ENCODE data around the gene WDR59. TPM values are rescaled to one million over a fixed set of nuclear protein-coding genes. Genes with fewer than 3 reads are reported as not detected.

The WDR59 gene
- total RNA-seq, 1 donor = 21.7 TPM

DNA sequence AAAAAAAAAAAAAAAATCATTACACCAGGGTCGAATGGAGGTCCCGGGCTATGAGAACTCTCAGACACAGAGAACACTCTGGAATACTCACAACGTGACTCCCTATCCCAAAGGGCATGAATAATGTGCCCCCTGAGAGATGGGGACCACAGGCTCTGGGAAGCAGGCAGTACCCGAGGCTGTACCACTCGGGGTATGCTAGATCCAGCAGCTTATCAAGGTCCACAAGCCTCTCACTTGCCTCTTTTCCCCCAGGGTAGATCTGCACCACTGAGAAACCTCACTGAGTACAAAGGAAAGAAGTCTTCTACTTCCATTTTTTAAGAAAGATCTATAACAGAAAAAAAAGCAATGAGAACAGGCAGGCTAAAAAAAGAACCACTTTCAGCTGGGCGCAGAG lies 40.5 kb downstream of the WDR59 start:
- no peak overlapping the region for H3K4me3 ChIP-seq (ENCODE audit: low read depth, low read length)
- TF ChIP-seq, protein P1, sequence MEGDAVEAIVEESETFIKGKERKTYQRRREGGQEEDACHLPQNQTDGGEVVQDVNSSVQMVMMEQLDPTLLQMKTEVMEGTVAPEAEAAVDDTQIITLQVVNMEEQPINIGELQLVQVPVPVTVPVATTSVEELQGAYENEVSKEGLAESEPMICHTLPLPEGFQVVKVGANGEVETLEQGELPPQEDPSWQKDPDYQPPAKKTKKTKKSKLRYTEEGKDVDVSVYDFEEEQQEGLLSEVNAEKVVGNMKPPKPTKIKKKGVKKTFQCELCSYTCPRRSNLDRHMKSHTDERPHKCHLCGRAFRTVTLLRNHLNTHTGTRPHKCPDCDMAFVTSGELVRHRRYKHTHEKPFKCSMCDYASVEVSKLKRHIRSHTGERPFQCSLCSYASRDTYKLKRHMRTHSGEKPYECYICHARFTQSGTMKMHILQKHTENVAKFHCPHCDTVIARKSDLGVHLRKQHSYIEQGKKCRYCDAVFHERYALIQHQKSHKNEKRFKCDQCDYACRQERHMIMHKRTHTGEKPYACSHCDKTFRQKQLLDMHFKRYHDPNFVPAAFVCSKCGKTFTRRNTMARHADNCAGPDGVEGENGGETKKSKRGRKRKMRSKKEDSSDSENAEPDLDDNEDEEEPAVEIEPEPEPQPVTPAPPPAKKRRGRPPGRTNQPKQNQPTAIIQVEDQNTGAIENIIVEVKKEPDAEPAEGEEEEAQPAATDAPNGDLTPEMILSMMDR (IDR thresholded peaks at IDR 0.05; ENCODE audit: insufficient read depth, low read length) = no peak
- no peak for DNase-seq (ENCODE audit: low read depth)

DNA sequence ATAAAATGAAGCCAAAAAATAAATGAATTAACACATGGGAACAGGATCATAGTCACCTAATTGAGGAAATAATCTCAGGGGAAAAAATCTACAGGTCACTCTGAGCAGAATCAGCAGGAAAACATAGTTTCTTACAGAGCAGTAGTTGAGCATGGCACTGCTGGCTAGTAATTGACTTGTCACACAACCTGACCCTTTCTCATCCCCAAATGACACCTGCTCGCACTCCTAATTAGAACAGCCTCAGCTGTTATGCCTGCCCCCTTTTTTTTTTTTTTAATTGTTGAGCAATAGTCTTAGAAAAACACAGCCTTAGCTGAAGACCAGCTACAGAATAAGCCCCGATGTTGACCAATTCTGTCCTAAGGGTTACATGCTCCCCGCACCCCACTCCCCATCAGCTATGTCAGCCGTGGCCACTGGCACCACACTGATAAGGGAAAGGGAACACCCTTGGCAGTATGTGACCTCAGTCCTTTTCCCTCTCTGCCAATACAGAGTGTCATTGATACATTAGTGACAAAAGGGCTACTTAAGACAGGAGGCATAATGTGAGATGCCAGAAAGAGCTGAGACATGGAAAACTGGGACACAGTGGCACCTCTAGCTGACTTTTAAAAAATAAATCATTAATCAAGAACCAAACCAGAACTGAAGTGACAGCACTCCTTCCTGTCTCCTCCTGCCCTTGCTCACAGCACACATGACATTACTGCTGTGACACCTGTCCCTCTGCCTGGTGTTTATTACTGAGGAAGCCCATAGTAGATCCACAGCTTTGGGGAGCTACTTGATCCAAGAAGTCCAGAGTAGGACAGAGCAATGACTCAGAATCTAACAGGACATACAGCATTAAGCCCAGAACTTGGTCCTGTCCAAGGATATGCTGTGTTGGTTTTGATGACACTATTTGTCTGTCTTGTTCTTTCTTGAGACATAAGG lies 41.7 kb downstream of the WDR59 start:
- no peak for DNase-seq (ENCODE audit: low read depth)
- TF ChIP-seq, protein P1 (IDR thresholded peaks at IDR 0.05; ENCODE audit: insufficient read depth, low read length) = no peak
- no peak overlapping the region for H3K4me3 ChIP-seq (ENCODE audit: low read depth, low read length)

DNA sequence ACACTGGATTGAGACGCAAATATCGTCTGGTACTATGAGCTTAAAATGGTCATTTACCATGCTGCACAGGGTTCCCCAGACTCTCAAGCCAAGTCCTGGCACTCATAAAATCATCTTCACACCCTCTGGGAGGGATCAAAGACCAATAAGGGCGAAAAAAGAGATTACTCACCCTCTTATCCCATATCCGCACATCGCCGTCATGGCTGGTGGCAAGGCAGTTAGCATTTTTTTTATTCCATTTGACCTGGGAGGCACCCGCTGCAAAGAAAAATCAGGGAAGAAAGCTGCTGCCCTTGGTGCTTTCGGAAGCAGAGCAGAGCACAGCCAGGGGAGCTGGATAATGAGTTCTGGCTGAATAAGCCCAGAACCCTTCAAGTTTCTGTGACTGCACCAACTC lies 42.4 kb downstream of the WDR59 start:
- TF ChIP-seq, protein P1 (IDR thresholded peaks at IDR 0.05; ENCODE audit: insufficient read depth, low read length) = no peak
- no peak overlapping the region for H3K4me3 ChIP-seq (ENCODE audit: low read depth, low read length)
- no peak for DNase-seq (ENCODE audit: low read depth)

DNA sequence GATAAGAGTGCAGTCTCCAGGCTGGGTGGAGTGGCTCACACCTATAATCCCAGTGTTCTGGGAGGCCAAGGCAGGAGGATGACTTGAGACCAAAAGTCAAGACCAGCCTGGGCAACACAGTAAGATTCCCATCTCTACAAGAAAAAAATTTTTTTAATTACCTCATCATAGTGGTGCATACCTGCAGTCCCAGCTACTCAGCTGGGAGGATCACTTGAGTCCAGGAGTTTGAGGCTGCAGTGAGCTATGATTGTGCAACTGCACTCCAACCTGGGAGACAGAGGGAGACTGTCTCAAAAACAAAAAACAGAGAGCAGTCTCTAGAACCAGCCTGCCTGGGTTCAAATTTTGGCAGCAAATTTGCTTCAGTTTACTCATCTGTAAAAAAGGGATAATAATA lies 45.2 kb downstream of the WDR59 start:
- TF ChIP-seq, protein P1 (IDR thresholded peaks at IDR 0.05; ENCODE audit: insufficient read depth, low read length) = no peak
- no peak overlapping the region for H3K4me3 ChIP-seq (ENCODE audit: low read depth, low read length)
- DNase-seq (ENCODE audit: low read depth) = no peak

DNA sequence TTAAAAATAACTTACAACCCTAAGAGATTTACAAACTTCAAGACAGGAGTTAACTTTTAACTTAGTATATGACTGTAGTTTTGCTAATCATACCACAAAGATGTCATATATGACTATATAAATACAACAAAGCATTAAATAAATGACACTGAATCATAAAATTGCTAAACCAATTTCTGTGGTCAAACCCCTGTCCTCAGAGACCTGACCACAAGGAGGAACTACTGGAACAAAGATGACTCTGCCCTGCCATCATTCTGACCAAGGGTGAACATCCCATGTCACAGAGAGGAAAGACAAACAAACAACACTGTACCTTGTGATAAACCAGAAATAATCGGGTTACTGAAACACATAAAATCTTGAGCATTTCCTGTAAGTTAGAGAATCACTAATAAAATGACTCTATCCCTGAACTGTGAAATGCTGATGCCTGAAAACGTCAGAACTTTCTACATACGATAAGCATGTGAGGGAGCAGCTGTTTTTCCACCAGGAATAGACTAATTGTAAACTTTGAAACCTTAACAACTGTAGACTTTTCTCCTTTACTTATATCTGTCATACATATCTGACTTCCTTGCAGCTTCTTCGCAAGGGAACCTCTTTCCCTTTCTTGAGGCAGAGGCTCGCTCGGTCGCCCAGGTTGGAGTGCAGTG lies 47.9 kb downstream of the WDR59 start:
- TF ChIP-seq, protein P1 (IDR thresholded peaks at IDR 0.05; ENCODE audit: insufficient read depth, low read length) = no peak
- no peak overlapping the region for H3K4me3 ChIP-seq (ENCODE audit: low read depth, low read length)
- DNase-seq (ENCODE audit: low read depth) = peak; percentile 32

DNA sequence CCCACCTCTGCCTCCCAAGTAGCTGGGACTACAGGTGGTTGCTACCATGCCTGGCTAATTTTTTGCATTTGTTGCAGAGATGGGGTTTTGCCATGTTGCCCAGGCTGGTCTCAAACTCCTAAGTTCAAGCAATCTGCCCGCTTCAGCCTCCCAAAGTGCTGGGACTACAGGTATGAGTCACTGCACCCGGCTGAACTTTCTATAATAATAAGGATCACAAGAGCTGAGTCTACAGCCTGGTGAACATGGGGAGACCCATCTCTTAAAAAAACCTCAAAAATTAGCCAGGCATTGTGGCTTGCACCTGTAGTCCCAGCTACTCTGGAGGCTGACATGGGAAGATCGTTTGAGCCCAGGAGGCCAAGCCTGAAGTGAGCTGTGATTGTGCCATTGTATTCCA lies 53.5 kb downstream of the WDR59 start:
- TF ChIP-seq, protein P1 (IDR thresholded peaks at IDR 0.05; ENCODE audit: insufficient read depth, low read length) = no peak
- DNase-seq (ENCODE audit: low read depth) = no peak

More for the DNA sequence above, 53.5 kb downstream of the WDR59 start:
- H3K4me3 ChIP-seq (ENCODE audit: low read depth, low read length) = no peak overlapping the region

Measured in fibroblast of the aortic adventitia (primary cell).